ENCODE measurements around the gene BRF1. TPM values are rescaled to one million over a fixed set of nuclear protein-coding genes. Genes with fewer than 3 reads are reported as not detected.
"Not testable (repeated sequence)": the region's sequence is repeated elsewhere in the genome, so short reads cannot be mapped to it uniquely, and the experiment has no call there.

The BRF1 gene
- total RNA-seq, 1 experiment from 2014 or later = 23.4 TPM

GRCh38 chr14:105304565-105304964, 3.8 kb upstream of the BRF1 start:
- no peak for DNase-seq (ENCODE audit: low read depth, low spot score)
- in situ Hi-C loops (cut with HindIII; ENCODE audit: low pct_unique_long_range_greater_than_20kb, low sequenced_read_pairs) = no loop called here

GRCh38 chr14:105303949-105304348, 3.1 kb upstream of the BRF1 start:
- no peak for DNase-seq (ENCODE audit: low read depth, low spot score)
- in situ Hi-C loops (cut with HindIII; ENCODE audit: low pct_unique_long_range_greater_than_20kb, low sequenced_read_pairs) = no loop called here

- DNase-seq (ENCODE audit: low read depth, low spot score); in situ Hi-C loops (cut with HindIII; ENCODE audit: low pct_unique_long_range_greater_than_20kb, low sequenced_read_pairs): not testable (repeated sequence)
These were observed 1.1 kb upstream of the BRF1 start for GRCh38 chr14:105301915-105302249.

- peak; percentile 96 for DNase-seq (ENCODE audit: low read depth, low spot score)
- in situ Hi-C loops (cut with HindIII; ENCODE audit: low pct_unique_long_range_greater_than_20kb, low sequenced_read_pairs) = no loop called here
These were observed 508 bp upstream of the BRF1 start for GRCh38 chr14:105301103-105301914.

GRCh38 chr14:105299654-105300541, 903 bp downstream of the BRF1 start:
- in situ Hi-C loops (cut with HindIII; ENCODE audit: low pct_unique_long_range_greater_than_20kb, low sequenced_read_pairs) = no loop called here
- no peak for DNase-seq (ENCODE audit: low read depth, low spot score)

GRCh38 chr14:105297311-105297710, 3.5 kb downstream of the BRF1 start:
- in situ Hi-C loops (cut with HindIII; ENCODE audit: low pct_unique_long_range_greater_than_20kb, low sequenced_read_pairs); DNase-seq (ENCODE audit: low read depth, low spot score): not testable (repeated sequence)

GRCh38 chr14:105294142-105294597, 6.6 kb downstream of the BRF1 start:
- in situ Hi-C loops (cut with HindIII; ENCODE audit: low pct_unique_long_range_greater_than_20kb, low sequenced_read_pairs) = no loop called here
- no peak for DNase-seq (ENCODE audit: low read depth, low spot score)

- no peak for DNase-seq (ENCODE audit: low read depth, low spot score)
- in situ Hi-C loops (cut with HindIII; ENCODE audit: low pct_unique_long_range_greater_than_20kb, low sequenced_read_pairs) = no loop called here
These were observed 7.7 kb downstream of the BRF1 start for GRCh38 chr14:105292826-105293711.

- DNase-seq (ENCODE audit: low read depth, low spot score) = no peak
- in situ Hi-C loops (cut with HindIII; ENCODE audit: low pct_unique_long_range_greater_than_20kb, low sequenced_read_pairs) = no loop called here
These were observed 10.0 kb downstream of the BRF1 start for GRCh38 chr14:105290621-105291346.

GRCh38 chr14:105288936-105289335, 11.9 kb downstream of the BRF1 start:
- DNase-seq (ENCODE audit: low read depth, low spot score); in situ Hi-C loops (cut with HindIII; ENCODE audit: low pct_unique_long_range_greater_than_20kb, low sequenced_read_pairs): not testable (repeated sequence)

GRCh38 chr14:105287249-105288102, 13.3 kb downstream of the BRF1 start:
- in situ Hi-C loops (cut with HindIII; ENCODE audit: low pct_unique_long_range_greater_than_20kb, low sequenced_read_pairs) = no loop called here
- DNase-seq (ENCODE audit: low read depth, low spot score) = no peak

- no peak for DNase-seq (ENCODE audit: low read depth, low spot score)
- in situ Hi-C loops (cut with HindIII; ENCODE audit: low pct_unique_long_range_greater_than_20kb, low sequenced_read_pairs) = no loop called here
These were observed 14.0 kb downstream of the BRF1 start for GRCh38 chr14:105286759-105287144.

- in situ Hi-C loops (cut with HindIII; ENCODE audit: low pct_unique_long_range_greater_than_20kb, low sequenced_read_pairs) = no loop called here
- DNase-seq (ENCODE audit: low read depth, low spot score) = no peak
These were observed 15.6 kb downstream of the BRF1 start for GRCh38 chr14:105285174-105285573.

GRCh38 chr14:105283899-105284298, 16.9 kb downstream of the BRF1 start:
- no peak for DNase-seq (ENCODE audit: low read depth, low spot score)
- in situ Hi-C loops (cut with HindIII; ENCODE audit: low pct_unique_long_range_greater_than_20kb, low sequenced_read_pairs) = no loop called here

- in situ Hi-C loops (cut with HindIII; ENCODE audit: low pct_unique_long_range_greater_than_20kb, low sequenced_read_pairs) = no loop called here
- DNase-seq (ENCODE audit: low read depth, low spot score) = no peak
These were observed 17.8 kb downstream of the BRF1 start for GRCh38 chr14:105283028-105283427.

GRCh38 chr14:105282098-105282725, 18.6 kb downstream of the BRF1 start:
- DNase-seq (ENCODE audit: low read depth, low spot score) = no peak
- in situ Hi-C loops (cut with HindIII; ENCODE audit: low pct_unique_long_range_greater_than_20kb, low sequenced_read_pairs) = no loop called here
